ENCODE measurements around the gene MICAL2. TPM values are rescaled to one million over a fixed set of nuclear protein-coding genes. Genes with fewer than 3 reads are reported as not detected.

The MICAL2 gene
- total RNA-seq, 3 donors from 2014 or later: 70.3 to 118 (median 71.4) TPM

DNA sequence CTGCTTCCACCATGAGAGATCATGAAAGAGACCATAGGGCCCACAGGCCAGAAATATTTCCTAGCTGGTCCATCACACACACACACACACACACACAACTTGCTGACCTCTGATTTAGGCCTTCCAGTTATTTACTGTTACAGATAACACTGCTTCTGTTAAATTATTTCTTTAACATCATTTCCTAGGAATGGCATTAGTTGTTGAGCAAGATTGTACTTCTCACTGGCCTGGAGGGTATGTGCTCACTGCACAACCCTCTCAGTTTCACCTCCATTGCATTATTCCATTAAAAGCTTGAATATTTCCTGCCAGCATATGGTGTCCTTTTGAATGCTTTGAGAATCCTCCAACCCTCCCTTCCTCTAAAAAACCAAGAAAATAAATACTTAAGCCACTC lies 104.4 kb downstream of the MICAL2 start:
- DNase-seq: no peak
- no peak for ATAC-seq
- Mint-ChIP-seq H3K9me3 (no peaks in the 10 kb centered on the region), H3K4me1 (ENCODE audit: low read depth) (peaks cover 10% of the 10 kb centered on the region), H3K27me3 (ENCODE audit: low read depth) (no peaks in the 10 kb centered on the region), H3K36me3 (ENCODE audit: insufficient read depth) (peaks cover 43% of the 10 kb centered on the region), H3K4me3 (no peak overlapping the region)

GRCh38 chr11:12215181-12215593 lies 104.8 kb downstream of the MICAL2 start:
- Mint-ChIP-seq H3K4me3 (no peak overlapping the region), H3K36me3 (ENCODE audit: insufficient read depth) (peaks cover 47% of the 10 kb centered on the region), H3K9me3 (no peaks in the 10 kb centered on the region), H3K4me1 (ENCODE audit: low read depth) (peaks cover 10% of the 10 kb centered on the region), H3K27me3 (ENCODE audit: low read depth) (no peaks in the 10 kb centered on the region)
- DNase-seq (no peak), ATAC-seq (no peak)

DNA sequence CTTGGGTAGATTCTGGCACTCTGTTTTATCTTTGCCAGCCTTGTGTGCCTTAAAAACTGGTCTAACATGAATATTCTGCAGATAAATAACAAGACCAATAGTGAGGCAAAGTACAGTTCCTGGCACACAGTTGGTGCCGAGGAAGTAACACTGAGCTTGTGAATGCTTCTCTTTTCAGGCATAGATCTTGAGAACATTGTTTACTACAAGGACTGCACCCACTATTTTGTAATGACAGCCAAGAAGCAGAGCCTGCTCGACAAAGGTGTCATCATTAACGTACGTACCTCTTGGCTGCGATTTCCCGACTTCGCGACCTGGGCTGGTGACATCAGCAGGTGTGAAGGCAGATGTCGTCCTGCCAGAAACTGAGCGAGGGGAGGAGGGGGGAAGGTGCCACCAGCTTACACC lies 105.7 kb downstream of the MICAL2 start:
- peaks cover 46% of the 10 kb centered on the region for H3K36me3 Mint-ChIP-seq (ENCODE audit: insufficient read depth)
- no peaks in the 10 kb centered on the region for H3K27me3 Mint-ChIP-seq (ENCODE audit: low read depth)
- no peak overlapping the region for H3K4me3 Mint-ChIP-seq
- ATAC-seq (no peak), DNase-seq (no peak)
- no peaks in the 10 kb centered on the region for H3K9me3 Mint-ChIP-seq
- H3K4me1 Mint-ChIP-seq (ENCODE audit: low read depth): peaks cover 15% of the 10 kb centered on the region

DNA sequence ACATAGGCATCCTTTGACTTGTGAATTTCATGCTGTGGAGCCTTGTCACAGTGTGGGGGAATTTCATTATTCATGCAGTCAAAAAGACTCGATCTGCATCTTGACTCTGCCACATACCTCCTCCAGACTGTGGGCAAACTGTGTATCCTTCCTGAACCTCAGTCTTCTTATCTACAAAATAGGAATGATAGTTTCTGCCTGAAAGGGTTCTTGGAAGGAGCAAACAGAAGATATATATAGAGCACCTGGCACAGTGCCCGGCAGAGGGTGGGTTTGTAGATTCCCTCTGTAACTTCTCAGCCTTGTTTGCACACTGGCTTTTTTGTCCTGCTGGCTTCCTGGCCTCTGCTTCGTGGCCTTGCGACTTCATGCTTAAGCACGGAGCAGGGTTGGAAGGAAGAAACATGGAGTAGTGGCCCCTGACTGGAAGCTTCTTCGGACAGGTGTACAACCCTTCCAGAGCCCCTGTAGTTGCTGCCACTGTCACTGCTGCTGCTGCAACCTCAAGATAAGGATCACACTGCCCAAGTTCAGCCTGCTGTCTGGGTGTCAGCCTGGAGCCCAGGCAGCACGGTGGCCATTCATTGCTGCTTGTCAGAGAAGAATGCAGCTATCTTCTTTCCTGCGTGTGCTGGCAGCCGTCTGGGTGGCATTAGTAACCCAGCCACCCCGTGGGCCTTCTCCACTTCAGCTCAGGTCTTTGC lies 106.4 kb downstream of the MICAL2 start:
- Mint-ChIP-seq H3K4me1 (ENCODE audit: low read depth) (peaks cover 22% of the 10 kb centered on the region), H3K9me3 (no peaks in the 10 kb centered on the region), H3K4me3 (no peak overlapping the region), H3K36me3 (ENCODE audit: insufficient read depth) (peaks cover 53% of the 10 kb centered on the region), H3K27me3 (ENCODE audit: low read depth) (no peaks in the 10 kb centered on the region)
- DNase-seq: no peak
- no peak for ATAC-seq

GRCh38 chr11:12217879-12218278 lies 107.5 kb downstream of the MICAL2 start:
- H3K4me3 Mint-ChIP-seq: no peak overlapping the region
- no peaks in the 10 kb centered on the region for H3K9me3 Mint-ChIP-seq
- peaks cover 47% of the 10 kb centered on the region for H3K36me3 Mint-ChIP-seq (ENCODE audit: insufficient read depth)
- H3K4me1 Mint-ChIP-seq (ENCODE audit: low read depth): peaks cover 32% of the 10 kb centered on the region
- DNase-seq (no peak), ATAC-seq (no peak)
- no peaks in the 10 kb centered on the region for H3K27me3 Mint-ChIP-seq (ENCODE audit: low read depth)

GRCh38 chr11:12218909-12219308 lies 108.5 kb downstream of the MICAL2 start:
- DNase-seq: no peak
- Mint-ChIP-seq H3K36me3 (ENCODE audit: insufficient read depth) (peaks cover 42% of the 10 kb centered on the region), H3K4me1 (ENCODE audit: low read depth) (peaks cover 41% of the 10 kb centered on the region), H3K27me3 (ENCODE audit: low read depth) (no peaks in the 10 kb centered on the region), H3K9me3 (no peaks in the 10 kb centered on the region), H3K4me3 (no peak overlapping the region)
- no peak for ATAC-seq

DNA sequence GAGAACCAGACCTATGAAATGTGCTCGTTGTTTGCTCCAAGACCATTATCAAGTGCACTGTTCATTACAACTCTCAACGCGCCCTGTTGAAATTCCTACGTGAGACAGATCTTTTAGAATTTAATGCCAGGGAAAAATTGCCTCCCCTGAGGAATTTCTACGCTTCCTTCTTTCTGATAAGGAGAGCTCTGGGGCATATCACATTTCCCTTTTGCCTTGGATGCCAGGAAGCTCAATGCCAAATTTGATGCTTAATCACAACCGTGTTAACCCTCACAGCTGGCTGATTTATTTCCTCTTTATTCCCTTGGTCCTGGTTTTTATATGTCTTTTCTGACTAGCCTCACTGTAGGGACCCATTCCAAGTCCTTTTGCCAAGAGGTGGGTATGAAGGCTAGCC lies 109.4 kb downstream of the MICAL2 start:
- Mint-ChIP-seq H3K4me1 (ENCODE audit: low read depth) (peaks cover 47% of the 10 kb centered on the region), H3K36me3 (ENCODE audit: insufficient read depth) (peaks cover 39% of the 10 kb centered on the region), H3K4me3 (no peak overlapping the region), H3K9me3 (no peaks in the 10 kb centered on the region), H3K27me3 (ENCODE audit: low read depth) (no peaks in the 10 kb centered on the region)
- DNase-seq (no peak), ATAC-seq (no peak)

GRCh38 chr11:12220305-12220704 lies 109.9 kb downstream of the MICAL2 start:
- no peak for DNase-seq
- ATAC-seq: no peak
- Mint-ChIP-seq H3K27me3 (ENCODE audit: low read depth) (no peaks in the 10 kb centered on the region), H3K9me3 (no peaks in the 10 kb centered on the region), H3K4me1 (ENCODE audit: low read depth) (peaks cover 48% of the 10 kb centered on the region), H3K4me3 (no peak overlapping the region), H3K36me3 (ENCODE audit: insufficient read depth) (peaks cover 35% of the 10 kb centered on the region)

DNA sequence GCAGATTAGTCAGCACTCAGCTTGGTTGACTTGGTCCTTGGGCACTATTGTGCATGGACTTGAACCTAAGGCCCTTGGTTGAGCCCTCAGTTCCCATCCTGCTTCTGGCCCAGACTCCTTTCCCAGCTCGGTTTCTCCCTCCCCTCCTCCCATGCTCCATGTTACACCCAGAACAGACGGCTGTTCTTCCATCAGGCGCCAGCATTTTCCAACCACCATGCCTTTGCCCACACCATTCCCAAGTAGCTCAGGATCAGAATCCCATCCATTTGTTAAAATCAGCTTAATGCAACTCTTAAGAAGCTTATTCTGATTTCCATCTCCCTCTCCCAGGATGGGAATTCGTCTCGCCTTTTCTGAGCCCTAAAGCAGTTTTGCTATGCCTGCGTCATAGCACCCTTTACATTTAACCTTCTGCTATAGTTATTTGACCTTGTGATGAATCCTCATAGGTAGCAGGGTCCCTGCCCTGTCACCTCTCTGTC lies 110.7 kb downstream of the MICAL2 start:
- DNase-seq: no peak
- Mint-ChIP-seq H3K9me3 (no peaks in the 10 kb centered on the region), H3K27me3 (ENCODE audit: low read depth) (no peaks in the 10 kb centered on the region), H3K4me3 (no peak overlapping the region), H3K36me3 (ENCODE audit: insufficient read depth) (peaks cover 31% of the 10 kb centered on the region), H3K4me1 (ENCODE audit: low read depth) (peaks cover 49% of the 10 kb centered on the region)
- ATAC-seq: no peak

GRCh38 chr11:12222055-12222792 lies 111.8 kb downstream of the MICAL2 start:
- no peak for ATAC-seq
- peaks cover 31% of the 10 kb centered on the region for H3K36me3 Mint-ChIP-seq (ENCODE audit: insufficient read depth)
- no peak overlapping the region for H3K4me3 Mint-ChIP-seq
- no peaks in the 10 kb centered on the region for H3K9me3 Mint-ChIP-seq
- no peak for DNase-seq
- H3K27me3 Mint-ChIP-seq (ENCODE audit: low read depth): no peaks in the 10 kb centered on the region
- peaks cover 49% of the 10 kb centered on the region for H3K4me1 Mint-ChIP-seq (ENCODE audit: low read depth)

- Mint-ChIP-seq H3K4me3 (peak overlapping the region; percentile 71), H3K27me3 (ENCODE audit: low read depth) (no peaks in the 10 kb centered on the region), H3K4me1 (ENCODE audit: low read depth) (peaks cover 49% of the 10 kb centered on the region), H3K36me3 (ENCODE audit: insufficient read depth) (peaks cover 34% of the 10 kb centered on the region), H3K9me3 (no peaks in the 10 kb centered on the region)
- ATAC-seq (peak; percentile 36 to 38), DNase-seq (no peak)
Measured at GRCh38 chr11:12223771-12224536, 113.6 kb downstream of the MICAL2 start.

DNA sequence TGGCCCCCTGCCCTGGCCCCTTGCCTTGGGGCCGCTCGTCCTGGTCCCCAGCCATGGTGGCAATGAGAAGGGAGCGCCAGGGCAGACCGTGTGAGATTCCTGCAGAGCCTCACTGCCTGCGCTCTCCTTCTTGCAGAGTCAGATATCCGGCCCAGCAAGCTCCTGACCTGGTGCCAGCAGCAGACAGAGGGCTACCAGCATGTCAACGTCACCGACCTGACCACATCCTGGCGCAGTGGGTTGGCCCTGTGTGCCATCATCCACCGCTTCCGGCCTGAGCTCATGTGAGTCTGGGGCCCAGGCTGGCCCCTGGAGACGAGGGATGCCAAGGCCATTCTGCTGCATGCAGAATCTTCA lies 114.1 kb downstream of the MICAL2 start:
- ATAC-seq (peak; percentile 92 to 97), DNase-seq (peak; percentile 69)
- Mint-ChIP-seq H3K36me3 (ENCODE audit: insufficient read depth) (peaks cover 34% of the 10 kb centered on the region), H3K4me3 (peak overlapping the region; percentile 71), H3K4me1 (ENCODE audit: low read depth) (peaks cover 49% of the 10 kb centered on the region), H3K27me3 (ENCODE audit: low read depth) (no peaks in the 10 kb centered on the region), H3K9me3 (no peaks in the 10 kb centered on the region)

DNA sequence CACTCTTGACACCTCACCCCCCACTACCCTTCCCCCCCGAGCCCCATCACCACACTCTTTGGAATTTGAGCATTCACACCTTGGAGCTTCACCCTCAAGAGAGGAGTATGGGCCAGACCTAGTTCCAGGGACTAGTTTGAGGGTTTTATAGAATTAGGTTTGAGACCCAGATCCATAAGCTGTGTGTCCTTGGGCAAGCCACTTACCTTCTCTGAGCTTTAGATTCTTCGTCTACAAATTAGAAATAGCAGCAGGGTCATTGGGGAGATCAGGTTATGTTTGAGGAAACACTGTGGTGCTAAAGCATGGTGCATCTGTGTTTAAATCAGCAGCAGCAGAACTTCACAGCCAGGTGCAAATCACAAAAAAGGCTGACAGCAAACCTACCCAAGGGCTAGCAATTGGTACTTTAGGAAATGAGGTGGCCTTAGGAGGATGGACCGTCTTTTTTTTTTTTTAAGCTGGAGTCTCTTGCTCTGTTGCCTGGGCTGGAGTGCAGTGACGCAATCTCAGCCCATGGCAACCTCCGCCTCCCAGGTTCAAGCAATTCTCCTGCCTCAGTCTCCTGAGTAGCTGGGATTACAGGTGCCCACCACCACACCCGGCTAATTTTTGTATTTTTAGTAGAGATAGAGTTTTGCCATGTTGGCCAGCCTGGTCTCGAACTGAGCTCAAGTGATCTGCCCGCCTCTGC lies 114.8 kb downstream of the MICAL2 start:
- peaks cover 30% of the 10 kb centered on the region for H3K36me3 Mint-ChIP-seq (ENCODE audit: insufficient read depth)
- H3K4me3 Mint-ChIP-seq: no peak overlapping the region
- H3K27me3 Mint-ChIP-seq (ENCODE audit: low read depth): no peaks in the 10 kb centered on the region
- DNase-seq (no peak), ATAC-seq (peak in 1 of 2 donors; percentile 1)
- H3K9me3 Mint-ChIP-seq: no peaks in the 10 kb centered on the region
- H3K4me1 Mint-ChIP-seq (ENCODE audit: low read depth): peaks cover 49% of the 10 kb centered on the region

- Mint-ChIP-seq H3K36me3 (ENCODE audit: insufficient read depth) (peaks cover 36% of the 10 kb centered on the region), H3K4me1 (ENCODE audit: low read depth) (peaks cover 44% of the 10 kb centered on the region), H3K9me3 (no peaks in the 10 kb centered on the region)
Measured at GRCh38 chr11:12226093-12226492, 115.7 kb downstream of the MICAL2 start.

More at GRCh38 chr11:12226093-12226492, 115.7 kb downstream of the MICAL2 start:
- Mint-ChIP-seq H3K27me3 (ENCODE audit: low read depth) (no peaks in the 10 kb centered on the region), H3K4me3 (no peak overlapping the region)
- DNase-seq: no peak
- no peak for ATAC-seq

Data from activated T-cell treated with anti-CD3 and anti-CD28 coated beads, Interleukin-2, amount 50 U/mL, for 4 hours (primary cell).